GM21723 (cell line): Measurements from ENCODE around the gene KRT12.
"Not testable (repeated sequence)": the region's sequence is repeated elsewhere in the genome, so short reads cannot be mapped to it uniquely, and the experiment has no call there.

ENCODE experiments used
- ATAC-seq: cut with Tn5 transposase; IDR thresholded peaks from one replicate; pipeline ENCODE4 v1.9.1; 2021; ENCODE audit warnings: mild to moderate bottlenecking, moderate library complexity; ENCODE audit not compliant: unreplicated experiment

Gene KRT12

DNA sequence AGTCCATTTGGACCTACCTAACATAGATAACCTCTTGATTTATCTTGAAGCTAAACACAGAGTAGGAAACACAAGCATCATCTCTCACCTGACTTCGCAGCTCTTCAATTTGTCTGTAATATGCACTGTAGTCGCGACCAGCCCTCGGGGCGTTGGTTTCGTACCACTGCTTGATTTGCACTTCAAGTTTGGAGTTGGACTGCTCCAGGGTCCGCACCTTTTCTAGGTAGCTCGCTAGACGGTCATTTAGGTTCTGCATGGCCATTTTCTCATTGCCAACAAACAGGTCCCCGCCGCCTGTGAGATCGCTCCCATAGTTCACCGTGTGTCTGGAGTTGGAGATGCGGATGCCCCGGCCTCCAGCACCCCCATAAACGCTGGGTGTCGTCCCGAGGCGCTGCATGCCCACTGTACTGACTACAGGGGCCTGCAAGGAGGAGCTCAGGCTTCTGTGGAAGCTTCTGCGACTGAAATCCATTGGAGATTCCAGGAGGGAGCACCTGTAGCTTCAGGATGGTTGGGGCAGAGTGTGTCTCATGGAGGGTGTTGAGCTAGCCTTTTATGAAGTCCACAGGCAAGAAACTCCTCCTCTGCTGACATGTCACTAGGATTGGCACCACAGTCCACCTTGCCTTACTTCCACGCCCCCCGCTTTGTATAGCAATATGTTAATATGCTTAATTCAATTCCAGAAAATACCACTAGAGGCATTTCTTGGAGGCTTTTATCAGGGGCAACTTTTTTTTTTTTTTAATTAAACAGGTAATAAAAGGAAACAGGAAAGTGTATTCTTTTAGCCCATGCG lies 17.9 kb upstream of the KRT12 start, which contains the start of gene KRT20:
Gene KRT20, minus strand, starts transcription at position 535 of the 805 bp plus-strand sequence. Its CDS starts 57 bp downstream, at position 478.
- no peak for ATAC-seq

DNA sequence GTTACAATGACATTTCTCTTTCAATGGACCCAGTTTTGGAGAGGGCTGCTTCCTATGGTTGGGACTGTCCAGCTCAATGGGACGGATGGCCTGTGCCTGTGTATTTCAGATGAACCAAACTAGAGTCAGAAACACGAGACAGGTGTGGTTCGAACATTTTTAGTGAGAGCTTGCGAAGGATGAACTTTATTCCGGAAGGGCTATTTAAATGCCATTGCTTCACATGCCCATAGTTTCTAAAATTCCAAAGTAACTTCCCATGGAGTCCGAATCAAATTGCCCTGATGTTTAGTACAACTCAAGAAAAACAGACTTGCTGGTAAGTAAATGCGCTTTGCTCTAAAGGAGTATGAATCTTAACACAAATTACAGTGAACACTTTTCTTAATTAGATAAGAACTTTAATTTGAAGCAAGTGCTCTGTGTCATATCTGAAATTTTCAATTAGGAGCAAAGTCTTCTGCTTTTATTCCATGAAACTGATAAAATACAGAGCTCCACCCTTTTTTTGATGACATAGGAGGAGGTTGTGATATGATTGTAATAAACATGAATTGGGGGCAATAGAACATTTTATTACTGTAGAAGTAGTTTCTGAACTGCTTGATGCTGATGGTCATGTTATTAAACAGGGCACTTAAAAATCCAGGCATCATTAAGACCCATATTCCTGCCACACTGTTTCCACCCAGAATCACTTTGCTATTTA lies 16.8 kb upstream of the KRT12 start:
- no peak for ATAC-seq

DNA sequence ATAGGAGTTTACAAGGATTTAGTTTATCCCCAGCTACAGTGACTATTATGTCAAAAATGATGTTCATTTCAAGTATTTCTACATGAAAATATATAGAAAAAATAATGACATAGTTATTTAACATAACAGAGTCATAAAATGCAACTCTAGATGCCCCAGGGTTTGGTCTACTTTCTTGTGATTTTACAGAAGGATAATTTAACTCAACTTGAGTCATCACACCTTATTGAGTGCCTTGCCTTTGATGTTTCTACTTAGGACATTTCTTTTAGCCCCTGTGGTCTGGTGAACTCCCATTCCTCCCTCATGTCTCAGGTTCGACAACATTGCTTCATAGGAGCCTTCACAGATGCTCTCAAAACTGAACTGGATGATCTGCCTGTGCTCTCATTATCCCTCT lies 16.0 kb upstream of the KRT12 start:
- no peak for ATAC-seq

DNA sequence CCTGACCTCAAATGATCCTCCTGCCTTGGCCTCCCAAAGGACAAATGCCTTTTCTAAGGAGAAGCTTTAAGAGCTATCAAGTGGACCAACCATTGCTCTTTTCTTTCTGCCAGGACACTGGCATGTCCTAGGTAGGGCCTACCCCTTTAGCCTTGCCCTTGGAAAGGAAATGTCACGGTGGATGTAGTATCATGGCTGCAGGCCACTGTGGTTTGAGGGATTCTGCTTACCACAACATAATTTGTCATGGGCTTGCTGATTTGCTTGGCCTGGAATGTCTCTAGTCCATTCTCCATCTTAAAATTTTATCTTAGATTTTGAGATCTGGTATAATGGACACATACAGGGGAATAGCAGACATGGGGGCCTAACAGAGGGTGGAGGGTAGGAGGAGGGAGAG lies 12.0 kb upstream of the KRT12 start:
- ATAC-seq, result no peak

DNA sequence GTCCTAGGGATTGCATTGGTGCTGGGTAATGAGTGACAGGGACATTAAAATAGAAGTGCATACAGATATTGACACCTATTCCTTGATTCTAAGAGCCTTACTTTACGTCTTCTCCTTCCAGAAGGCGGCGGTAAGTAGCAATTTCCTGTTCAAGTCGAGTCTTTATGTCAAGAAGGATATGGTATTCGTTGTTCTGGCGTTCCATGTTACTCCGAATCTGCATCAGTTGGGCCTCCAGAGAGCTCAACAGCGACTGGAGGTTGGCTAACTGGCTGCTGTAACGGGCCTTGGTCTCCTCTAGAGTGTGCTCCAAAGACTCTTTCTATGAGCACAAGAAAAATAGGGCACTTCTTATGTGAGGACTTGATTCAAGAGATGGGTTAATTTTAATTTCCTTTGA lies 11.0 kb upstream of the KRT12 start:
- ATAC-seq, result no peak

DNA sequence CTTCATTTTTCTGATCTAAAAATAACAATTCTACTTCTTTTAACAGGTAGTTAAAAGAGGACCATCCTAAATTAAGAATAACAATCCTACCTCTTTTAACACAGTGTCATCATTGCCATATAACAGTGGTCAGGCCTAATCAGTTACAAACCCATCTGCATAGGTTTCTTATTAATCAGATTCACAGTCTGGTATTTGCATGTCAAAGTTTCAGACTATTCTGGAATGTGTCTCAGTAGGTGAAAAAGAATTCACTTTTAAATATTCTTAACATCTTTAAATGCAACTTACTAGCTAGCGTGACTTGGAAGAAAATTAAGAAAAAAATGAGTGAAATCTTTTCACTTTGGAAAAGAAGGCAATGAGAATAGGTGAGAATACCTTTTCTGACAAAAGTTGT lies 6.8 kb upstream of the KRT12 start:
- no peak for ATAC-seq

DNA sequence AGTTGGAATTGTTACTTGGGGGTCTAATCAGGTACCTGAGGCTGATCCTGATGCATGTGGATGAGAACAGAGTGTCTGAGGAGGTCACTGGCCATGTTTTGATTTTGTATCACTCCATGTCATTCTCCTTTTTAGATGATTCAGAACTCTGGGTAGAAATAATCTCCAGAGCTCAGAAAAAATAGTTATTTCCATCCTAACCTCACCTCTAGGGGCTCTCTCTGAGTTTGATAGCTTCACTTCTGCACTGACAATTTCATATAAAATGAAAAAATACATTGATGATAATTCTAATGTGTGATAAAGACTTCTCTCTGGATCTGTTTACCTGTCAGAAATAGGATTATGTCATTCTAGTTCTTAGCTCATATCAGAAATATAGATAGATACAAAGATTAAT lies 6.2 kb upstream of the KRT12 start:
- ATAC-seq, result no peak

DNA sequence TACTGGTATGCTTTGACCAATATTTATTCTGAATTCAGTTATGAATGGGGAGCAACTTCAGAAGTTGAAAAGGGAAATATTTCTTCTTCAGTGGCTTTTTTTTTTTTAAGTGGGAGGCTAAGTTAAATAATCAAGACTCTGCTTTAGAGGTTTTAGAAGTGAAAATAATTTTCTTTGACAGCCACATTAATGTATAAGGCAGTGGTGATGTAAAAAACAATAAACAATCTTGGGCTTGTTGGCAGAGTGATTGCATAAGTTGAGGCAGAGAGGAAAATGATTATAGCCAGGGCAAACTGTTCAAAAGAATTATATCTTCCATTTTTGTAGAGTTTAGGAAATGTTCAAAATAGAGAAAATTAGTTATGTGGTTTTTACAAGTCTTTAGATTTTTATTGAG lies 5.4 kb upstream of the KRT12 start:
- ATAC-seq, result no peak

DNA sequence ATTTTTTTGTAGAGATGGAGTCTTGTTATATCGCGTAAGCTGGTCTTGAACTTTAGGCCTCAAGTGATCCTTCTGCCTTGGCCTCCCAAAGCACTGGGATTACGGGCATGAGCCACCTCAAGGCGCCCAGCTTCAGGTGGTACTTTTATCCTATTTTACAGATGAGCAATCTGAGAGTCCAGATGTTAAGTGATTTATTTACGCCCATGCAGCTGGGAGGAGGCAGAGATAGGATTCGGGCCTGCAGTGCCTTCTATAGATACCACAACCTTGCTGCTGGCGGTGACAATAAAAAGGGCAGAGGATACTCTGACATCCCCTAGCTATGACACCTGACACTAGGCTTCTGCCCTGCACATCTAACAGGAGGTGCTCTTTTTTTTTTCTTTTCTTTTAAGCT lies 4.3 kb upstream of the KRT12 start:
- ATAC-seq, result no peak

DNA sequence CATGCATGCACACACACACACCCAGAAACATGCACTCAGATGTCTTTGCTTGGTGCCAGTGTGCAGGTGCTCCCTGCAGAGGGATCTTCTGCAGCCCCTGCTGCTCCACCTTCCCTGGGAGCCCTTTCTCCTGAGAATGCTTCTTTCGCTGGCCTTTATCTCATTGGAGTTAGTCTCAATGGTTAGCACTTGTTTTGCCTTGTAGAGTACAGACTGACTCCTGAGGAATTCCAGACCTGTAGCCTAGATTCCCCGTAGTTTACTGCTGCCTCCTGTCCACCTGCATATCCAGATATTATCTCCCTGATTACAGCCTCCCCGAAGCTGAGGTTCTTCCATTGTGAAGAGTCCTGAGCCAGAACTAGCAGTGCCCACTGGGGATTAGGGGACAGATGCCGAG lies 3.1 kb upstream of the KRT12 start:
- no peak for ATAC-seq

DNA sequence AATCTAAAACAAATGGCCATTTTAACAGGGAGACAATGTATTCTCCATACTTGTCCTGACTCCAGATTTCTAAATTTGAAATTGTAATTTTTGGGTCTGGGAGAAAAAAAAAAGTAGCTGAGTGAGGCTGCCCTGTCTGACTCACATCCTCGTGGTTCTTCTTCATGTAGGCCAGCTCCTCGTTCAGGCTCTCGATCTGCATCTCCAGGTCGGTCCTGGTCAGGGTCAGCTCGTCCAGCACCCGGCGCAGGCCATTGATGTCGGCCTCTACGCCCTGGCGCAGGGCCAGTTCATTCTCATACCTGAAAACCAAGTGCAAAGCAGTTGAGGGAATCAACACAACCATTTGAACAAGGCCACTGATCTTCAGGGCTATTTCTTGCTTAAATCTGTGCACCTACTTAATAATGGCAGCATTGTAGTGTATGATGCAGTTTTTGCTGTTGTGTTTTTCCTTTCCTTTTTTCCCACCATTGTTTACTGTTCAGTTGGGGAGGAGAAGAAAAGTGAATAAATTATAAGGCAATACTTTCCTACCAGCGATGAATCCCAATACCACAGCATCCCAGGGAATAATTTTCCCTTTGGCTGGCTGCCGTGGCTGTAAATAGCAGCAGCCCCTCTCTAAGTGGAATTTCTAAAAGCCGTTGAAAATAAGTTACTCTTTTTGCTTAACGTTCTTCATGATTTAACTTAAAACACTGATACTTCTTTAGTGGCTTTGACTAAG lies 2.2 kb downstream of the KRT12 start:
- ATAC-seq, result no peak

DNA sequence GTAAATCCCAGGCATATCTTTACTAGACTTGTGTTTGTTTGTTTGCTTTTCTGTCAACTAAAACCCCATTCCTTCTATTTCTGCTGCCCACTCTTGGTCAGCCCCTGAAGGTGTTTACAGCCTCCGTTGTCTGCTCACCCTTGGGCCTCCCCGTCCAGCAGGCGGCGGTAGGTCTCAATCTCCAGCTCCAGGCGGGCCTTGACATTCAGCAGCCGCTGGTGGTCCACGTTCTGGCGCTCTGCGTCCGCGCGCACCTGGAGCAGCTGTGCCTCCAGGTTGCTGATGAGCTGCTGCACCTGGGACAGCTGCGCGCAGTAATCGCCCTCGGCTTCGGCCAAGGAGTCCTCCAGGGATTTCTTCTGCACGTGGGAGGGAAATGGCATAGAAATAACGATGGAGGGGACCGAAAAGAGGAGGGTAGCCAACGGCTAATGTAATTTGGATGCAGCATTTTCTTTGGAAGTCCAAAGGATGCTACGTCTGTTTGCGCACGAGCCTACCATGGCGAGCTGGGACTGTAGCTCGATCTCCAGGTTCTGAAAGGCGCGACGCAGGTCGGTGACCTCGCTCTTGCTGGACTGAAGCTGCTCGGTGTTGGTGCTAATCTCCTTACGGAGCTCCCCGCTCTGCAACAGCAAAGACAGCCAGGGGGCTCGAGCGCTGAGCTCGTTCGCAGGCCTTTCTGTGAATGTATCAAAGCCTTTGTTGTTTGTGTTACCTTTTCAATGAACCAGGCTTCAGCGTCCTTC lies 3.9 kb downstream of the KRT12 start:
- no peak for ATAC-seq

DNA sequence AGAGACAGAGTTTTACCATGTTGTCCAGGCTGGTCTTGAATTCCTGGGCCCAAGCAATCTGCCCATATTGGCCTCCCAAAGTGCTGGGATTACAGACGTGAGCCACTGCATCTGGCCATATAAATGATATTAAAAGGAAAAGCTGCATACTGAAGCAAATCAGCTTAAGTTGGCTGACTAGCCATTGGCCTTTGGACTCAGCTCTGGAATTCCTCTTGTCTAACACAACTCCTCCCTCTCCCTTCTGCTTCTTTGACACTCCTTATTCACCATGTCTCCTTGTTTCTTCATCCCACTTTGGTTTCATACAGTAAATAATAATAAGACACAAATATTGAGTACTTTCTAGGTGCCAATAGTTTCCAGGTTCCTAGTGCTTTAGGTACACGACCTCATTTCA lies 7.5 kb downstream of the KRT12 start:
- no peak for ATAC-seq

DNA sequence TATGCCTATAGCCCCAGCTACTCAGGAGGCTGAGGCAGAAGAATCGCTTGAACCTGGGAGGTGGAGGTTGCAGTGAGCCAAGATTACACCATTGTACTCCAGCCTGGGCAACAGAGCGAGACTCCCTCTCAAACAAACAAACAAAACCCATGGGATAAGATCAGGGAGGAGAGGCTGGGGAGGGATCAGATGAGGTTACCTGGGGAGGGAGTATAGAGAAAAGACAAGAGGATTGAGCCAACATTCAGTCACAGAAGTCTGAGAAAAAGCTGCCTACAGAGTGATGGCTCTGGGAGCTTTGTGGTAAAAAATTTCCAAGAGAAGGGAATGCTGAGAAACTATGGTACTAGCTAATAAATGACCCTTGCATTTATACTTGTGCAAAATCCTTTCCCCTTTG lies 8.4 kb downstream of the KRT12 start:
- not testable (repeated sequence) for ATAC-seq

DNA sequence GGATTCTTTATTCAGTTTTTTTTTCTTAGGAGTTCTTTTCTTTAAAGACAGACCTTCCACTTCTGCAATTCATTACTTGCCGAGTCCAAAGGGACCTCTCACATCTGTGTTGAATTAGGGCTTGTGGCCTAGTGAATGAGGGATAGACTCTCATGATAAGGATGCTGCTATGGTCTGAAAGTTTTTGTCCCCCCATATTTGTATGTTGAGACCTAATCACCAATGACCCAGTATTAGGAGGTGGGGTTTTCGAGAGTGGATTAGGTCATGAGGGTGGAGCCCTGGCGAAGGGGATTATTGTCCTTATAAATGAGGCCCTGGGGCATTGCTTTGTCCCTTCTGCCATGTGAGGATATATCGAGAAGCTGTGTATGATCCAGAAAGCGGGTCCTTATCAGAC lies 9.5 kb downstream of the KRT12 start:
- ATAC-seq, result no peak

DNA sequence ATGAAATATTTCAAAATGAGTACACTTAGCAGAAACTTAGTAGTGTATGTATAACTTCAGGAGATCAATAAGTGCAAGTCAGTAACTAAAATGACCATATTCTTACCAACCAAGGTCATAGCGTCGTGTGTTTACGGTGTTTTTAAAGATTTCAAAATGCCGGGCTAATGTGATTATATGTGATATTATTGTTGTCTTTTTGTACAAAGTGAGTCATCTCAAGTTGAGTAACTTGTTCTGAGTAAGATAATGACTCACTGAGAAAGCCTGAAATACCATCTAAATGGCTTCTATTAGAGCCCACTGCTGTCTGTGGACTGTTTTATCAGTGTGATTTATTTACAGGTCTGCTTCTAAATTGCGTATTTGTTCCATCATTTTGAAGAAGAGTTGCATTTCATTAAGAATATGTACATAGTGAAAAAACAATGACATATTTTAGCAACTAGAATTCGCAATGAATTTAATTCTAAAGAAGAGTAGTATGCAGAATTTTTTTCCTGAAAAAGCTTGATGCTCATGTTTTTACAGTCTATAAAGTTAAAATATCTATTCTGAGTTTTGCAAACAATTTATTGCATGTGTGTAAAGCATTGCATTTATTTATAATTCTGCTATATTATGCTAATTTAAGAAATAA lies 12.7 kb downstream of the KRT12 start:
- no peak for ATAC-seq

DNA sequence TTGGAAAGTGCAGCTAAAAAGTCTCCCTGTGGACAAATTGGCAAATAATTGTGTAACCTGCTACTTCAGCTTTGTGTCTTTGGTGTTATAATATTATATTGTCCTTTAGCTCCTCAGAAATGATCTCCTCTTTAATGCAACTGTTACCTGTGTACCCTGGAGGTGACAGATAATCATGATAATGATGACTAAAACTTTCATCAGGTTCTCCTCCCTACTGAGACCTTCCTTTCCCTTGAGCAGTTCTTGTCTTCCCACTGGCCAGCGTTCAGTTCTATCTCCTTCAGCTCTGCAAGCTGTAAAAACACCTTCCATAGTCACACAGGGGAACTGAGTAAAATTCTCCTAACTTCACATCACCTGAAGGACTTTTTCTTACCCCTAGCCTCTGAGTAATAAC lies 14.7 kb downstream of the KRT12 start:
- ATAC-seq, result no peak

DNA sequence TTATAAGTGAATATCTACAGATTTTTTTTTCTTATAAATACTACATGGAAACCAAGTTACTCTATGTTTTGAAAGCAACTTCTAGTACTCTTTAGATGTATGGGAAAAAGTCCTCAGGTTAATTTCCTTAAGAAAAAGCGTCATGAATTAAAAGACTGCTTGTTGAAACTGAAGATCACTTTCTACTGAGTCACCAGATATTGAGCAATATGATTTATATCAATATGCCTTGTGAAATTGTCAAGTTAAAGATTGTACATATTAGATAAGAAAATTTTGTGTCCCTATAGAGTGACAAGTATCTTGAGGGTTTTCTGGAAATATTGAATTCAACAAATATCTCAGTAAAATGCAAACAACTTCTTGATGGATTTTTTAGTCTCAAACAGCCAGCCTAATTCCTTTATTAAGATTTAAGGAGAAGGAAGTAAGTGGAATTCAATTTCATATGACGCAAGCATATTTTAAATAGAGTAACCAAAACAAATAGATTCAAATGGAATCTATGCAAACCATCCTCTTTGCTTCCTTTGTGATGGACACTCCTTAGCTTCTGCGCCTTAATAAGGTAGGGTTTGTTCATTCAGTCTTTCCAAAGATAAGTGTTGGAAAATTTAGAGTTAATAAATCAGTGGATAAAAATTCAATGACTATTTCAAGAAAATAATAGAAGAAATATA lies 16.6 kb downstream of the KRT12 start:
- ATAC-seq, result no peak

DNA sequence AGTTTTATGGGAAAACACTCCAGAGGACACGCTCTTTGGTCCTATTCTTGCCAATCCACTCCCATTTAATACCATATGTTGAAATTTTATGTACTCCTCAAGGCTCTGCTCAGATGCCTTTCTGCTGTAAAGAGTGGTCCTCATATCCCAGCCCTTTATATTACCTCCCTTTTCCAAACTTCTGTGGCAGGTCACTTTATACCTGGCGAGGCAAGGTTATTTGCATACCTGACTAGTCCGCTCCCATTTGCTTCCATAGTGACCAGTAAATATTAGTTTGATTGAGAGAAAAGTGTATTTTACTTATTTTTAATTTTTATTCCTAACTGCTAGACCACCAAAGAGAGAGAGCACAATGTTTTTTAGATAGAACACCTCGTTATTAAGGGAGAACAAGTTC lies 17.3 kb downstream of the KRT12 start:
- ATAC-seq, result no peak

DNA sequence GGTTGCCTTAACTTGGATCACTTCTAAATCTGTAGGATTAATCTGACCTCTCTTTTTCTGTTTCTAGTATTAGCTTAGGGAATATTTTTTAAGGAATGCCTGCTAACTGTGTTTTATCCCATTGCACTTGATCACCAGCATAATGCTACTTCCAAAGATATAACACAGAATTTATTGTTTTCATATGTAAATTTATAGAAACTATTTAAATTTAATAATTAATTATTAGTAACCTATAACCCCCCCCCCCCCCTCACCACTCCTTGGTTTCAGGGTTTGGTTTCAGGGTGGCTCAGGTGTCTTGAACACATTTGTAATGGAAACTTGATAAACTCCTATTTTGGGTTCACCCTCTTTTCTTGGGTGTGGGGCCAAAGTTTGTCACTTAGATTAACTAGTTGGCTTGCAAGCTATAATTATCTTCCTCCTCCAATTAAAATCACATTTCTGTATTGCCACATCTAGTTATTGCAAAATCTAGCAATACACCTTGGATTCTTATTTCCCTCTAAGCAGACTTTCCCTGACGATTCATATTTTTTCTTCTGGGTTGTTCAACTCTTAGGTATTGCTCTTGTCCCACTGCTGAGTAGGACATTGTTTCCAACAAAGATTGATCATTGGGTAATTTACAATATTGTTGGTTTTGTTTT lies 18.3 kb downstream of the KRT12 start:
- no peak for ATAC-seq
